ENCODE results near the gene R3HCC1L. TPM values are rescaled to one million over a fixed set of nuclear protein-coding genes. Genes with fewer than 3 reads are reported as not detected.

Gene R3HCC1L
- total and polyA plus RNA-seq, 10 of the 15 experiments (the other 5 are each of a cell fraction or from before 2014, with no cell fraction given), result 11.3 to 20.3 (median 15.3) TPM

GRCh38 chr10:98202378-98202777 is 67.9 kb downstream of the R3HCC1L start:
- no peaks in the 10 kb centered on the region for H3K27me3 ChIP-seq (replicated peaks in 1 of 2; ENCODE audit: control insufficient read depth in 2 of 2, insufficient read depth in 2 of 2, low read length in 1 of 2)
- ATAC-seq, result no peak
- no peak for DNase-seq (ENCODE audit: low read depth, low spot score)
- in situ Hi-C loops (cut with MboI), result no loop called here
- 100% methylated on average over 8 of the region's 8 CpGs for WGBS (ENCODE audit: insufficient coverage, insufficient replicate concordance, low lambda C conversion rate, missing lambda C conversion rate)
- H3K4me3 ChIP-seq, result no peak overlapping the region
- SMC1A ChIA-PET (ENCODE audit: uncharacterized antibody, unreplicated experiment), result interaction anchor here (0.7 kb wide), 1 partner anchor 12 kb away, joined by 5 read pairs; no protein-coding TSS in a partner anchor
- H3K36me3 ChIP-seq (ENCODE audit: control insufficient read depth in 2 of 2, insufficient read depth in 2 of 2, low read length in 1 of 2), result no peaks in the 10 kb centered on the region
- no peak overlapping the region for H3K9ac ChIP-seq (ENCODE audit: control insufficient read depth, insufficient read depth, low read length)
- no peaks in the 10 kb centered on the region for H3K9me3 ChIP-seq (replicated peaks; ENCODE audit: control insufficient read depth, insufficient read depth, low read length)
- H3K79me2 ChIP-seq (ENCODE audit: control insufficient read depth, insufficient read depth, low read length), result no peaks in the 10 kb centered on the region
- CTCF ChIA-PET, result no interaction called here
- no peak for FAIRE-seq
- no peaks in the 10 kb centered on the region for H3K4me1 ChIP-seq (ENCODE audit: control insufficient read depth, insufficient read depth, low read length)
- intact Hi-C loops (cut with micrococcal nuclease; ENCODE audit: unreplicated experiment), result no loop called here
- H2AFZ ChIP-seq (ENCODE audit: control insufficient read depth, low read depth, low read length), result no peak overlapping the region
- POLR2A ChIA-PET, result interaction anchor here (0.7 kb wide), 1 partner anchor 895 kb away, joined by 3 read pairs; no protein-coding TSS in a partner anchor
- H3K27ac ChIP-seq (ENCODE audit: control insufficient read depth, insufficient read depth), result no peak overlapping the region
- no peaks in the 10 kb centered on the region for H4K20me1 ChIP-seq (ENCODE audit: control insufficient read depth, insufficient read depth)
- H3K4me2 ChIP-seq (ENCODE audit: control insufficient read depth, insufficient read depth), result no peak overlapping the region
- RAD21 ChIA-PET (ENCODE audit: unreplicated experiment), result no interaction called here
- BruUV-seq (replicated peaks), result no TSS peak
- TF ChIP-seq FOXM1 (IDR thresholded peaks at IDR 0.05; ENCODE audit: low read depth, low read length) (no peak), E4F1 (IDR thresholded peaks at IDR 0.05; ENCODE audit: borderline replicate concordance, partially characterized antibody) (no peak), MAX (IDR thresholded peaks at IDR 0.05; ENCODE audit: low read depth, low read length) (no peak), YY1 (IDR thresholded peaks at IDR 0.05; ENCODE audit: low read depth, low read length) (no peak), CEBPB (IDR thresholded peaks at IDR 0.05; ENCODE audit: borderline replicate concordance in 1 of 2, low read depth in 2 of 2, low read length in 2 of 2) (no peak), NR2F1 (conservative IDR thresholded peaks at IDR 0.05) (no peak), REST (IDR thresholded peaks at IDR 0.05; ENCODE audit: low read depth, low read length) (no peak), PAX5 (IDR thresholded peaks at IDR 0.05; ENCODE audit: borderline replicate concordance, low read depth, low read length) (no peak), NR2C2 (IDR thresholded peaks at IDR 0.05; ENCODE audit: borderline replicate concordance, control insufficient read depth, insufficient read length, low read depth) (no peak), JUND (IDR thresholded peaks at IDR 0.05; ENCODE audit: low read depth, low read length) (no peak), PBX3 (IDR thresholded peaks at IDR 0.05; ENCODE audit: insufficient replicate concordance, low read depth, low read length) (no peak), SPI1 (IDR thresholded peaks at IDR 0.05; ENCODE audit: borderline replicate concordance, insufficient read depth, low read depth, low read length) (no peak), MYC (IDR thresholded peaks at IDR 0.05; ENCODE audit: insufficient read depth, insufficient read length, insufficient replicate concordance, low read length, severe bottlenecking) (no peak), E2F4 (IDR thresholded peaks at IDR 0.05; ENCODE audit: low read depth, low read length) (no peak)
